ENCODE measurements around the gene NAIF1. TPM values are rescaled to one million over a fixed set of nuclear protein-coding genes. Genes with fewer than 3 reads are reported as not detected.

NAIF1 gene
- total RNA-seq, 1 experiment from 2014 or later = 8.5 TPM

GRCh38 chr9:128085943-128086342, 18.8 kb upstream of the NAIF1 start:
- POLR2A ChIA-PET = no interaction called here

GRCh38 chr9:128084746-128085145, 17.6 kb upstream of the NAIF1 start:
- H3K36me3 Mint-ChIP-seq (ENCODE audit: insufficient read depth, unreplicated experiment) = no peaks in the 10 kb centered on the region
- peaks cover 9% of the 10 kb centered on the region for H3K4me1 Mint-ChIP-seq (ENCODE audit: low read depth, unreplicated experiment)
- no TSS peak for BruUV-seq (replicated peaks)
- no peak overlapping the region for H3K27ac Mint-ChIP-seq (ENCODE audit: unreplicated experiment)
- ChIA-PET CTCF (no interaction called here), POLR2A (no interaction called here)
- no peak for TF ChIP-seq CTCF (IDR thresholded peaks at IDR 0.05; ENCODE audit: insufficient read depth in 1 of 2, low read depth in 1 of 2, low read length in 1 of 2, severe bottlenecking in 1 of 2, unreplicated experiment in 1 of 2)
- Histone ChIP-seq H3K4me1 (peaks cover 9% of the 10 kb centered on the region), H3K27me3 (replicated peaks; ENCODE audit: control insufficient read depth, insufficient read depth, low read length) (no peaks in the 10 kb centered on the region), H3K9me3 (no peaks in the 10 kb centered on the region), H3K4me3 (ENCODE audit: low read depth, low read length) (no peak overlapping the region), H3K36me3 (ENCODE audit: control insufficient read depth, insufficient read depth, low read length) (no peaks in the 10 kb centered on the region)
- H3K27me3 Mint-ChIP-seq (ENCODE audit: insufficient read depth, unreplicated experiment) = no peaks in the 10 kb centered on the region
- H3K4me3 Mint-ChIP-seq (ENCODE audit: unreplicated experiment) = no peak overlapping the region
- DNase-seq = no peak
- intact Hi-C loops (cut with micrococcal nuclease; ENCODE audit: unreplicated experiment) = no loop called here
- no peaks in the 10 kb centered on the region for H3K9me3 Mint-ChIP-seq (ENCODE audit: unreplicated experiment)

More at GRCh38 chr9:128085943-128086342, 18.8 kb upstream of the NAIF1 start:
- CTCF ChIA-PET = no interaction called here
- Mint-ChIP-seq H3K27me3 (ENCODE audit: insufficient read depth, unreplicated experiment) (no peaks in the 10 kb centered on the region), H3K4me3 (ENCODE audit: unreplicated experiment) (no peak overlapping the region), H3K27ac (ENCODE audit: unreplicated experiment) (no peak overlapping the region), H3K9me3 (ENCODE audit: unreplicated experiment) (no peaks in the 10 kb centered on the region), H3K4me1 (ENCODE audit: low read depth, unreplicated experiment) (peaks cover 5% of the 10 kb centered on the region), H3K36me3 (ENCODE audit: insufficient read depth, unreplicated experiment) (no peaks in the 10 kb centered on the region)
- Histone ChIP-seq H3K4me1 (peaks cover 7% of the 10 kb centered on the region; the same call in 1 of the 2 replicates), H3K9me3 (no peaks in the 10 kb centered on the region), H3K4me3 (ENCODE audit: low read depth, low read length) (no peak overlapping the region), H3K36me3 (ENCODE audit: control insufficient read depth, insufficient read depth, low read length) (no peaks in the 10 kb centered on the region), H3K27me3 (replicated peaks; ENCODE audit: control insufficient read depth, insufficient read depth, low read length) (no peaks in the 10 kb centered on the region)
- no peak for DNase-seq
- intact Hi-C loops (cut with micrococcal nuclease; ENCODE audit: unreplicated experiment) = no loop called here
- no TSS peak for BruUV-seq (replicated peaks)
- TF ChIP-seq CTCF (IDR thresholded peaks at IDR 0.05; ENCODE audit: insufficient read depth in 1 of 2, low read depth in 1 of 2, low read length in 1 of 2, severe bottlenecking in 1 of 2, unreplicated experiment in 1 of 2) = no peak

DNA sequence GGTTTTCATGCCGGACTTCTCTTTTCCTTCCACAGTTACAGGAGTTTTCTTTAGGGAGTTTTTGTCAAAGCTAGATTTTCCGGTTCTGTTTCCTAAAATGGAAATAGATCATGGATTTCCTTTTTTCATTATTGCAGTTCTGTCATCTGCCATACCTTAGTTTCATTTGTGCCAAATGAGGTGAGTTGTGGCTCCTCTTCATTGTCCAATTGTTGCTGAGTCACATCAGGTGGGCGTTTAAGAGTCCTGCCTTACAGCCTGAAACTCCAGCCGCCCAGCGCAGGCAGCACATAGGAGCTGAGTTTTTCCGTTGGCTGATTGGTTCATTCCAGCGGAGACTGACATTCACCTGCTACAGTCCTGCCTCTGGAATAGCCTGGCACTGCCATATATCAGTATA, 15.0 kb upstream of the NAIF1 start:
- Mint-ChIP-seq H3K9me3 (ENCODE audit: unreplicated experiment) (no peaks in the 10 kb centered on the region), H3K4me3 (ENCODE audit: unreplicated experiment) (no peak overlapping the region), H3K4me1 (ENCODE audit: low read depth, unreplicated experiment) (peaks cover 30% of the 10 kb centered on the region), H3K27ac (ENCODE audit: unreplicated experiment) (no peak overlapping the region), H3K36me3 (ENCODE audit: insufficient read depth, unreplicated experiment) (peaks cover 7% of the 10 kb centered on the region), H3K27me3 (ENCODE audit: insufficient read depth, unreplicated experiment) (no peaks in the 10 kb centered on the region)
- H3K9me3 ChIP-seq = no peaks in the 10 kb centered on the region
- no peak for DNase-seq
- no peak overlapping the region for H3K4me3 ChIP-seq (ENCODE audit: low read depth, low read length)
- BruUV-seq (replicated peaks) = no TSS peak
- CTCF ChIA-PET = interaction anchor here (0.7 kb wide), 1 partner anchor 156 kb away, joined by 4 read pairs; no protein-coding TSS in a partner anchor
- POLR2A ChIA-PET = no interaction called here
- no peaks in the 10 kb centered on the region for H3K27me3 ChIP-seq (replicated peaks; ENCODE audit: control insufficient read depth, insufficient read depth, low read length)
- TF ChIP-seq CTCF (IDR thresholded peaks at IDR 0.05; ENCODE audit: insufficient read depth in 1 of 2, low read depth in 1 of 2, low read length in 1 of 2, severe bottlenecking in 1 of 2, unreplicated experiment in 1 of 2) = no peak
- no peaks in the 10 kb centered on the region for H3K36me3 ChIP-seq (ENCODE audit: control insufficient read depth, insufficient read depth, low read length)
- peaks cover 29% of the 10 kb centered on the region for H3K4me1 ChIP-seq
- intact Hi-C loops (cut with micrococcal nuclease; ENCODE audit: unreplicated experiment) = no loop called here

Data from Caco-2 (cell line).